IPS-11a (cell line): Measurements from ENCODE around the gene FMO5.

ENCODE experiments used
- H3K4me3 ChIP-seq: one replicate; pipeline ENCODE4 v1.5.1; 2013; ENCODE audit warnings: low read depth, low read length, control low read depth

FMO5 gene

GRCh38 chr1:147152772-147153171 lies 72.4 kb downstream of the FMO5 start:
- no peak overlapping the region for H3K4me3 ChIP-seq

- no peak overlapping the region for H3K4me3 ChIP-seq
These were observed 73.9 kb downstream of the FMO5 start for GRCh38 chr1:147151244-147151643.

GRCh38 chr1:147142886-147143285 lies 82.3 kb downstream of the FMO5 start:
- no peak overlapping the region for H3K4me3 ChIP-seq
